IPS DF 4.7 (cell line): Measurements from ENCODE around the gene PALS1.
"Not testable (repeated sequence)": the region's sequence is repeated elsewhere in the genome, so short reads cannot be mapped to it uniquely, and the experiment has no call there.

Experiments used
- DNase-seq: peaks from one replicate; pipeline ENCODE4 v3.0.0-alpha.2; 2013; ENCODE audit warnings: low spot score; ENCODE audit errors: extremely low read depth

PALS1 gene

GRCh38 chr14:67257906-67258305 is 16.7 kb downstream of the PALS1 start:
- DNase-seq = no peak

- no peak for DNase-seq
Measured at GRCh38 chr14:67260965-67261364, 19.7 kb downstream of the PALS1 start.

GRCh38 chr14:67263499-67264149 is 22.4 kb downstream of the PALS1 start:
- DNase-seq = no peak

- no peak for DNase-seq
Measured at GRCh38 chr14:67265131-67265530, 23.9 kb downstream of the PALS1 start.

- no peak for DNase-seq
Measured at GRCh38 chr14:67267576-67268328, 26.5 kb downstream of the PALS1 start.

- peak; percentile 72 for DNase-seq
Measured at GRCh38 chr14:67268426-67269150, 27.4 kb downstream of the PALS1 start.

GRCh38 chr14:67269298-67270060 is 28.2 kb downstream of the PALS1 start:
- DNase-seq = no peak

GRCh38 chr14:67270145-67270753 is 29.0 kb downstream of the PALS1 start:
- DNase-seq = no peak

- DNase-seq = no peak
Measured at GRCh38 chr14:67270933-67271332, 29.7 kb downstream of the PALS1 start.

GRCh38 chr14:67273281-67273680 is 32.0 kb downstream of the PALS1 start:
- DNase-seq = not testable (repeated sequence)

- DNase-seq = no peak
Measured at GRCh38 chr14:67276131-67276530, 34.9 kb downstream of the PALS1 start.

GRCh38 chr14:67280506-67280905 is 39.3 kb downstream of the PALS1 start:
- no peak for DNase-seq

GRCh38 chr14:67285876-67286452 is 44.7 kb downstream of the PALS1 start:
- no peak for DNase-seq
